Liver (tissue), 9 donors: ENCODE measurements around the gene SAMD4A. TPM values are rescaled to one million over a fixed set of nuclear protein-coding genes. Genes with fewer than 3 reads are reported as not detected.

Experiments
- DNase-seq: peaks from one replicate; pipeline ENCODE4 v3.0.0-alpha.2; 2017; ENCODE audit warnings: low spot score
- H3K27ac ChIP-seq, 2 donors: one replicate each; pipeline ENCODE4 v1.7.0; 2013; ENCODE audit warnings: inconsistent platforms in 2 of 2, low read length in 2 of 2, control low read depth in 1 of 2, low read depth in 1 of 2, mild to moderate bottlenecking in 1 of 2
- H3K27me3 ChIP-seq, 4 donors: one replicate each; pipeline versions ENCODE4 v1.6.1 to v1.7.0; 2013; ENCODE audit warnings: low read length in 3 of 4, inconsistent platforms in 1 of 4, mild to moderate bottlenecking in 1 of 4, moderate library complexity in 1 of 4; ENCODE audit not compliant: control insufficient read depth in 4 of 4, insufficient read depth in 4 of 4
- H3K36me3 ChIP-seq, 4 donors: one replicate each; pipeline versions ENCODE4 v1.6.1 to v1.7.0; 2013; ENCODE audit warnings: low read length in 3 of 4, mild to moderate bottlenecking in 3 of 4, low read depth in 1 of 4, moderate library complexity in 1 of 4; ENCODE audit not compliant: control insufficient read depth in 4 of 4, insufficient read depth in 3 of 4
- H3K4me1 ChIP-seq, 4 donors: one replicate each; pipeline versions ENCODE4 v1.6.1 to v1.7.0; 2013; ENCODE audit warnings: low read length in 3 of 4, mild to moderate bottlenecking in 3 of 4, moderate library complexity in 1 of 4; ENCODE audit not compliant: control insufficient read depth in 4 of 4, insufficient read depth in 4 of 4
- H3K4me3 ChIP-seq, 3 donors: one replicate each; pipeline versions ENCODE4 v1.6.1 to v1.7.0; 2013; ENCODE audit warnings: low read length in 3 of 3, control low read depth in 1 of 3, low read depth in 1 of 3, mild to moderate bottlenecking in 1 of 3
- H3K9ac ChIP-seq, 2 donors: one replicate each; pipeline ENCODE4 v1.7.0; 2013; ENCODE audit warnings: low read length in 2 of 2, mild to moderate bottlenecking in 2 of 2, moderate library complexity in 2 of 2, control low read depth in 1 of 2, low read depth in 1 of 2
- H3K9me3 ChIP-seq, 4 donors: one replicate each; pipeline versions ENCODE4 v1.6.1 to v1.7.0; 2013; ENCODE audit warnings: low read length in 3 of 4; ENCODE audit not compliant: control insufficient read depth in 4 of 4
- EGR1 ChIP-seq, 2 donors: IDR thresholded peaks; 2 replicates each; pipeline ENCODE4 v1.6.1; 2016 to 2018; ENCODE audit warnings: antibody characterized with exemption in 2 of 2, low read depth in 2 of 2
- FOXA2 ChIP-seq: IDR thresholded peaks from 2 replicates; pipeline ENCODE4 v1.6.1; 2016; ENCODE audit warnings: antibody characterized with exemption
- GABPA ChIP-seq, 2 donors: IDR thresholded peaks in 1 of 2; conservative IDR thresholded peaks in 1 of 2; 2 replicates each; pipeline ENCODE4 v1.6.1; 2016; ENCODE audit warnings: antibody characterized with exemption in 2 of 2, mild to moderate bottlenecking in 1 of 2, moderate library complexity in 1 of 2
- HNF4A ChIP-seq, 2 donors: conservative IDR thresholded peaks; 2 replicates each; pipeline ENCODE4 v1.6.1; 2016; ENCODE audit warnings: antibody characterized with exemption in 2 of 2, mild to moderate bottlenecking in 2 of 2
- HNF4G ChIP-seq: IDR thresholded peaks from 2 replicates; pipeline ENCODE4 v1.6.1; 2016; ENCODE audit warnings: antibody characterized with exemption
- JUND ChIP-seq, 2 donors: IDR thresholded peaks; 2 replicates each; pipeline ENCODE4 v1.6.1; 2016; ENCODE audit warnings: antibody characterized with exemption in 2 of 2
- NR2F2 ChIP-seq: IDR thresholded peaks from 2 replicates; pipeline ENCODE4 v1.6.1; 2016; ENCODE audit warnings: antibody characterized with exemption
- RAD21 ChIP-seq, 2 donors: IDR thresholded peaks; 2 replicates each; pipeline ENCODE4 v1.6.1; 2016; ENCODE audit warnings: antibody characterized with exemption in 2 of 2, mild to moderate bottlenecking in 2 of 2
- REST ChIP-seq: IDR thresholded peaks from 2 replicates; pipeline ENCODE4 v1.6.1; 2016; ENCODE audit warnings: antibody characterized with exemption, mild to moderate bottlenecking
- TAF1 ChIP-seq: conservative IDR thresholded peaks from 2 replicates; pipeline ENCODE4 v1.6.1; 2016; ENCODE audit warnings: antibody characterized with exemption, mild to moderate bottlenecking
- YY1 ChIP-seq: IDR thresholded peaks from 2 replicates; pipeline ENCODE4 v1.6.1; 2016; ENCODE audit warnings: antibody characterized with exemption, mild to moderate bottlenecking
- WGBS: extraction: QIAGEN DNeasy Blood & Tissue Kit; methylation state at CpG from one replicate; pipeline ENCODE4 v1.1.7; 2013; 5-methylcytosine and 5-hydroxymethylcytosine counted together
- polyA plus RNA-seq, 2 donors: library from polyadenylated mRNA; stranded (reverse) in 1 of 2; unstranded in 1 of 2; fragments of 200-250 nt in 1 of 2; fragments of >200 nt in 1 of 2; fragmentation: Nextera tagmentation in 1 of 2; extraction: Ambion mirVana in 1 of 2; gene quantifications; one replicate each; pipeline versions ENCODE4 v1.2.1 to v1.2.3, GENCODE V29; 2013 to 2015
- total RNA-seq, 2 donors: library from RNA; depleted of rRNA; stranded (reverse); fragments of >200 nt; gene quantifications; one replicate each; pipeline ENCODE4 v1.2.3, GENCODE V29; 2014
- TF ChIP-seq, protein P1 (sequence below): fragments of 150-350 bp; IDR thresholded peaks from 2 replicates; pipeline ENCODE4 v1.5.1; 2017; ENCODE audit warnings: improper control_type of control experiment, low read depth, low read length; ENCODE audit not compliant: missing input control
- donor health status: healthy.
- donor health status: healthy.
- donor health status: healthy.
- donor health status: healthy.
- donor health status: healthy.

SAMD4A gene
- total and polyA plus RNA-seq, 4 donors, result 4.3 to 17.8 (median 8.1) TPM

DNA sequence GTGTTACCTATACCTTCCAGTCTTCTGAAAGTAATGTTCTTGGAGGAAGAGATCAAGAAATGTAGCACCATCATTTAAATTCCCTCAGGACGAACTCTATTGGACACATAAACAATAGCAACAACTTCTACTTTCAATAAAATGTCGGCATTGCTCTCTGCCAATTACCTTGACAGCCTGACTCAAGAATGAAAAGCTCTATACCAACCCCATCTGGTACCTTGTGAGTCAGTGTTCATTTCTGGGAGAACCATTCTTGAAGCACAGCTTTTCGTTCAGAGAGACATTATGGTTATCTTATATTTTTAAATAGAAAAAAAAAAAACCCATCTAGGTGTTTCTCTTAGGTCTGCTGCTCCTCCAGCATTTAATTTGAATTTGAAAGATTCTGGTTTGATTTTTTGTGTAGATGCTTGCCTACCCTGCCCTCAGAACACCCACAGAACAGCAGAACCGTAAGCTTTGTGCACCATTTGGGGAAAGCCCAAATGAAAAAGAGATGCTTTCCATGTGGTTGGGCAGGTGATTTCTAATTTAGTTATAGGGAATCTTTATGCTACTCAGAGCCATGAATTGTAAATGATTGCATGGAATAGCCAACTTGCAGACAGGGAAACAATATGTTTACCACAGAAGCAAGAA, 156.0 kb downstream of the SAMD4A start:
- Histone ChIP-seq H3K36me3 (no peaks in the 10 kb centered on the region), H3K27me3 (no peaks in the 10 kb centered on the region), H3K4me3 (no peak overlapping the region), H3K9ac (no peak overlapping the region), H3K27ac (no peak overlapping the region), H3K9me3 (no peaks in the 10 kb centered on the region), H3K4me1 (peaks cover 9 to 59% (median 29%) of the 10 kb centered on the region in 4 donors)
- TF ChIP-seq TAF1 (no peak), RAD21 (IDR thresholded peaks at IDR 0.05) (peak; percentile 54 to 64), NR2F2 (no peak)
- TF ChIP-seq, protein P1, sequence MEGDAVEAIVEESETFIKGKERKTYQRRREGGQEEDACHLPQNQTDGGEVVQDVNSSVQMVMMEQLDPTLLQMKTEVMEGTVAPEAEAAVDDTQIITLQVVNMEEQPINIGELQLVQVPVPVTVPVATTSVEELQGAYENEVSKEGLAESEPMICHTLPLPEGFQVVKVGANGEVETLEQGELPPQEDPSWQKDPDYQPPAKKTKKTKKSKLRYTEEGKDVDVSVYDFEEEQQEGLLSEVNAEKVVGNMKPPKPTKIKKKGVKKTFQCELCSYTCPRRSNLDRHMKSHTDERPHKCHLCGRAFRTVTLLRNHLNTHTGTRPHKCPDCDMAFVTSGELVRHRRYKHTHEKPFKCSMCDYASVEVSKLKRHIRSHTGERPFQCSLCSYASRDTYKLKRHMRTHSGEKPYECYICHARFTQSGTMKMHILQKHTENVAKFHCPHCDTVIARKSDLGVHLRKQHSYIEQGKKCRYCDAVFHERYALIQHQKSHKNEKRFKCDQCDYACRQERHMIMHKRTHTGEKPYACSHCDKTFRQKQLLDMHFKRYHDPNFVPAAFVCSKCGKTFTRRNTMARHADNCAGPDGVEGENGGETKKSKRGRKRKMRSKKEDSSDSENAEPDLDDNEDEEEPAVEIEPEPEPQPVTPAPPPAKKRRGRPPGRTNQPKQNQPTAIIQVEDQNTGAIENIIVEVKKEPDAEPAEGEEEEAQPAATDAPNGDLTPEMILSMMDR, result peak; percentile 19
- DNase-seq, result no peak
- WGBS, result 67% methylated on average over 4 of the region's 4 CpGs

DNA sequence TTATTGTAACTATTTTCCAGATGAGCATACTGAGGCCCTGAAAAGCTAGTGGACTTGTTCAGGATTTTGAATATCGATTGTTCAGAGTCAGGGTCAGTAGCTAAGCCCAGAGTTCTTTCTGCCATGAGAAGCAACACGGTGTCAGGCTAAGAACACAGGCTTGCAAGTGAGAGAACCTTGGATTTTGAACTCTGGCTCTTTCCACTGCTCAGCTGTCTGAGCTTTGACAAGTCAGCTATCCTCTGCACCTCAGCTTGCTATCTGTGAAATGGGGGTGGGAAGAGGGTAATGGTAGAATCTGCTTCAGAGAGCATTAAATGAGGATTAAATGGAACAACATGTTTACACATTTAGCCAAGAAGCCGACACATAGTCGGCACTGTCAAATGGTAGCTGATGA, 157.2 kb downstream of the SAMD4A start:
- Histone ChIP-seq H3K27me3 (no peaks in the 10 kb centered on the region), H3K4me3 (no peak overlapping the region), H3K36me3 (no peaks in the 10 kb centered on the region), H3K4me1 (peaks cover 5 to 52% (median 23%) of the 10 kb centered on the region in 4 donors), H3K9ac (no peak overlapping the region), H3K9me3 (no peaks in the 10 kb centered on the region), H3K27ac (no peak overlapping the region)
- WGBS, result 57% methylated on average over 4 of the region's 4 CpGs
- TF ChIP-seq RAD21 (IDR thresholded peaks at IDR 0.05) (no peak), HNF4A (conservative IDR thresholded peaks at IDR 0.05) (peak; percentile 61 to 80)
- no peak for DNase-seq

- Histone ChIP-seq H3K36me3 (no peaks in the 10 kb centered on the region), H3K9me3 (no peaks in the 10 kb centered on the region), H3K27ac (no peak overlapping the region), H3K4me1 (peaks cover 4 to 46% (median 21%) of the 10 kb centered on the region in 4 donors), H3K4me3 (no peak overlapping the region), H3K9ac (no peak overlapping the region), H3K27me3 (no peaks in the 10 kb centered on the region)
- whole genome bisulfite sequencing, result 93% methylated on average over 5 of the region's 5 CpGs
- no peak for DNase-seq
- TF ChIP-seq FOXA2 (no peak), HNF4G (no peak), YY1 (no peak)
Observed at GRCh38 chr14:54724676-54725325, 157.9 kb downstream of the SAMD4A start.

DNA sequence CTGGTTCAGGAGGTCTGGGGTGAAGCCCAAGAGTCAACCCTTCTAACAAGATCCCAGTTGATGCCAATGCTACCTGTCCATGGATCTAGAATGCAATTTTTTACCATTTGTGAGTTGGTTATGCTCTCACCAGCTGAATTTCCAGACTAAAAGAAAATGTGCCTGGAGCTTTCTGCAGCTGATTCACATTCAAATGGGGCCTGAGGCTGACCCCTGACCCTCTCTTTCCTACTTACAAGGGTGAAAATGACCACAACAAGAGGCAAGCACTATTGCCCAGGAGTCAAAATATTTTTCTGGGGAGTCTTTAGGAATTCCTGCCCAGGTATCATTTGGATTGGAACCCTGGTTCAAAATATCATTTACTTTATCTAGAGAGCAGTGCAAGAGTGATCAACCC, 159.1 kb downstream of the SAMD4A start:
- Histone ChIP-seq H3K27ac (no peak overlapping the region), H3K36me3 (no peaks in the 10 kb centered on the region), H3K4me3 (no peak overlapping the region), H3K9ac (no peak overlapping the region), H3K4me1 (peaks cover 4 to 43% (median 26%) of the 10 kb centered on the region in 4 donors), H3K9me3 (no peaks in the 10 kb centered on the region), H3K27me3 (no peaks in the 10 kb centered on the region)
- no peak for DNase-seq
- TF ChIP-seq, protein P1, result no peak
- no peak for TF ChIP-seq EGR1 (IDR thresholded peaks at IDR 0.05; ENCODE audit: low read depth in 2 of 2)
- TF ChIP-seq RAD21 (IDR thresholded peaks at IDR 0.05), result no peak
- TF ChIP-seq JUND (IDR thresholded peaks at IDR 0.05), result no peak
- TF ChIP-seq TAF1, result no peak
- no peak for TF ChIP-seq REST
- TF ChIP-seq FOXA2, result no peak
- no peak for TF ChIP-seq GABPA (IDR thresholded peaks at IDR 0.05 in 1 of 2, conservative IDR thresholded peaks at IDR 0.05 in 1 of 2)
